ENCODE results near the gene WBP1. TPM values are rescaled to one million over a fixed set of nuclear protein-coding genes. Genes with fewer than 3 reads are reported as not detected.
A peak's percentile ranks its signal among the peaks of the same experiment; 100 is the strongest.

Gene WBP1
- total and polyA plus RNA-seq, 4 donors: 38.1 to 149 (median 57.9) TPM

GRCh38 chr2:74501335-74502071 is 43.3 kb downstream of the WBP1 start:
- DNase-seq (no peak), ATAC-seq (ENCODE audit: low FRiP score) (no peak)
- WGBS, 2 donors: 87 to 88% methylated on average over 18 of the region's 18 CpGs
- H3K4me1 ChIP-seq (ENCODE audit: control insufficient read depth in 1 of 2, insufficient read depth in 2 of 2, low read length in 2 of 2): no peaks in the 10 kb centered on the region
- no peak overlapping the region for H3K4me3 ChIP-seq (ENCODE audit: low read length in 2 of 2)
- H3K27ac ChIP-seq (ENCODE audit: low read depth in 1 of 2, low read length in 2 of 2): no peak overlapping the region
- H3K9me3 ChIP-seq (ENCODE audit: control insufficient read depth, low read length): no peaks in the 10 kb centered on the region
- H3K36me3 ChIP-seq (ENCODE audit: control insufficient read depth in 1 of 2, insufficient read depth in 2 of 2, low read length in 1 of 2): peaks cover 0 to 1% of the 10 kb centered on the region in 2 donors
- no peaks in the 10 kb centered on the region for H3K27me3 ChIP-seq (ENCODE audit: control insufficient read depth in 1 of 2, insufficient read depth in 2 of 2, low read length in 1 of 2)
- intact Hi-C loops (cut with DNase I): no loop called here

GRCh38 chr2:74502147-74502719 is 44.0 kb downstream of the WBP1 start:
- H3K27ac ChIP-seq (ENCODE audit: low read depth in 1 of 2, low read length in 2 of 2): no peak overlapping the region
- WGBS, 2 donors: 43 to 47% methylated on average over 32 of the region's 32 CpGs

GRCh38 chr2:74502720-74503505 is 44.7 kb downstream of the WBP1 start:
- peak overlapping the region in 1 of 2 donors; percentile 27 for H3K4me3 ChIP-seq (ENCODE audit: low read length in 2 of 2)
- ATAC-seq (ENCODE audit: low FRiP score) (peak; percentile 67), DNase-seq (peak; percentile 91 to 93)
- H3K9me3 ChIP-seq (ENCODE audit: control insufficient read depth, low read length): no peaks in the 10 kb centered on the region
- H3K36me3 ChIP-seq (ENCODE audit: control insufficient read depth in 1 of 2, insufficient read depth in 2 of 2, low read length in 1 of 2): peaks cover 0 to 1% of the 10 kb centered on the region in 2 donors
- 5 to 6% methylated on average over 63 to 67 of the region's 67 CpGs for WGBS, 2 donors
- H3K27ac ChIP-seq (ENCODE audit: low read depth in 1 of 2, low read length in 2 of 2): no peak overlapping the region
- no peaks in the 10 kb centered on the region for H3K4me1 ChIP-seq (ENCODE audit: control insufficient read depth in 1 of 2, insufficient read depth in 2 of 2, low read length in 2 of 2)
- intact Hi-C loops (cut with DNase I): no loop called here
- no peaks in the 10 kb centered on the region for H3K27me3 ChIP-seq (ENCODE audit: control insufficient read depth in 1 of 2, insufficient read depth in 2 of 2, low read length in 1 of 2)

More at GRCh38 chr2:74502147-74502719, 44.0 kb downstream of the WBP1 start:
- intact Hi-C loops (cut with DNase I): no loop called here
- Histone ChIP-seq H3K4me3 (ENCODE audit: low read length in 2 of 2) (no peak overlapping the region), H3K4me1 (ENCODE audit: control insufficient read depth in 1 of 2, insufficient read depth in 2 of 2, low read length in 2 of 2) (no peaks in the 10 kb centered on the region), H3K27me3 (ENCODE audit: control insufficient read depth in 1 of 2, insufficient read depth in 2 of 2, low read length in 1 of 2) (no peaks in the 10 kb centered on the region), H3K9me3 (ENCODE audit: control insufficient read depth, low read length) (no peaks in the 10 kb centered on the region), H3K36me3 (ENCODE audit: control insufficient read depth in 1 of 2, insufficient read depth in 2 of 2, low read length in 1 of 2) (peaks cover 0 to 1% of the 10 kb centered on the region in 2 donors)
- ATAC-seq (ENCODE audit: low FRiP score) (no peak), DNase-seq (no peak)

GRCh38 chr2:74503506-74504475 is 45.6 kb downstream of the WBP1 start:
- H3K27ac ChIP-seq (ENCODE audit: low read depth in 1 of 2, low read length in 2 of 2): no peak overlapping the region
- no peaks in the 10 kb centered on the region for H3K9me3 ChIP-seq (ENCODE audit: control insufficient read depth, low read length)
- no peaks in the 10 kb centered on the region for H3K27me3 ChIP-seq (ENCODE audit: control insufficient read depth in 1 of 2, insufficient read depth in 2 of 2, low read length in 1 of 2)
- ATAC-seq (ENCODE audit: low FRiP score) (no peak), DNase-seq (no peak)
- intact Hi-C loops (cut with DNase I): no loop called here
- H3K36me3 ChIP-seq (ENCODE audit: control insufficient read depth in 1 of 2, insufficient read depth in 2 of 2, low read length in 1 of 2): peaks cover 0 to 1% of the 10 kb centered on the region in 2 donors
- H3K4me3 ChIP-seq (ENCODE audit: low read length in 2 of 2): no peak overlapping the region
- WGBS, 2 donors: 72% methylated on average over 45 of the region's 45 CpGs
- H3K4me1 ChIP-seq (ENCODE audit: control insufficient read depth in 1 of 2, insufficient read depth in 2 of 2, low read length in 2 of 2): no peaks in the 10 kb centered on the region

GRCh38 chr2:74504591-74504990 is 46.4 kb downstream of the WBP1 start:
- no peak for ATAC-seq (ENCODE audit: low FRiP score)
- Histone ChIP-seq H3K9me3 (ENCODE audit: control insufficient read depth, low read length) (no peaks in the 10 kb centered on the region), H3K27ac (ENCODE audit: low read depth in 1 of 2, low read length in 2 of 2) (no peak overlapping the region), H3K27me3 (ENCODE audit: control insufficient read depth in 1 of 2, insufficient read depth in 2 of 2, low read length in 1 of 2) (no peaks in the 10 kb centered on the region), H3K4me1 (ENCODE audit: control insufficient read depth in 1 of 2, insufficient read depth in 2 of 2, low read length in 2 of 2) (no peaks in the 10 kb centered on the region), H3K36me3 (ENCODE audit: control insufficient read depth in 1 of 2, insufficient read depth in 2 of 2, low read length in 1 of 2) (peaks cover 0 to 1% of the 10 kb centered on the region in 2 donors), H3K4me3 (ENCODE audit: low read length in 2 of 2) (no peak overlapping the region)
- no peak for DNase-seq
- intact Hi-C loops (cut with DNase I): no loop called here
- 93 to 96% methylated on average over 3 of the region's 3 CpGs for WGBS, 2 donors

- no peaks in the 10 kb centered on the region for H3K9me3 ChIP-seq (ENCODE audit: control insufficient read depth, low read length)
- ATAC-seq (ENCODE audit: low FRiP score) (no peak), DNase-seq (no peak)
- H3K27me3 ChIP-seq (ENCODE audit: control insufficient read depth in 1 of 2, insufficient read depth in 2 of 2, low read length in 1 of 2): no peaks in the 10 kb centered on the region
- no peaks in the 10 kb centered on the region for H3K4me1 ChIP-seq (ENCODE audit: control insufficient read depth in 1 of 2, insufficient read depth in 2 of 2, low read length in 2 of 2)
- H3K36me3 ChIP-seq (ENCODE audit: control insufficient read depth in 1 of 2, insufficient read depth in 2 of 2, low read length in 1 of 2): peaks cover 0 to 1% of the 10 kb centered on the region in 2 donors
- intact Hi-C loops (cut with DNase I): loop anchor here in 1 of 2 donors (2.0 kb wide), 1 partner anchor 23 kb away; the partner anchor contains the start of genes AUP1 and HTRA2
- no peak overlapping the region for H3K27ac ChIP-seq (ENCODE audit: low read depth in 1 of 2, low read length in 2 of 2)
- 96% methylated on average over 14 of the region's 14 CpGs for WGBS, 2 donors
- H3K4me3 ChIP-seq (ENCODE audit: low read length in 2 of 2): no peak overlapping the region
Measured at GRCh38 chr2:74505448-74506246, 47.4 kb downstream of the WBP1 start.

- peak within 1 kb of the TSS in 1 of 2 donors; percentile 79 for H3K27ac ChIP-seq (ENCODE audit: low read depth in 1 of 2, low read length in 2 of 2)
- WGBS, 2 donors: 1% methylated on average over 56 of the region's 56 CpGs
- H3K4me3 ChIP-seq (ENCODE audit: low read length in 2 of 2): peak within 1 kb of the TSS; percentile 16 to 51
- H3K27me3 ChIP-seq (ENCODE audit: control insufficient read depth in 1 of 2, insufficient read depth in 2 of 2, low read length in 1 of 2): no peaks in the 10 kb centered on the region
- intact Hi-C loops (cut with DNase I): loop anchor here in 1 of 2 donors (2.0 kb wide), 1 partner anchor 21 kb away; the partner anchor contains the start of genes AUP1 and HTRA2
- DNase-seq (peak; percentile 99 to 100), ATAC-seq (ENCODE audit: low FRiP score) (peak; percentile 96)
- H3K36me3 ChIP-seq (ENCODE audit: control insufficient read depth in 1 of 2, insufficient read depth in 2 of 2, low read length in 1 of 2): peaks cover 0 to 1% of the 10 kb centered on the region in 2 donors
- H3K9me3 ChIP-seq (ENCODE audit: control insufficient read depth, low read length): no peaks in the 10 kb centered on the region
- H3K4me1 ChIP-seq (ENCODE audit: control insufficient read depth in 1 of 2, insufficient read depth in 2 of 2, low read length in 2 of 2): no peaks in the 10 kb centered on the region
Measured at GRCh38 chr2:74507145-74507925, 49.1 kb downstream of the WBP1 start, which contains the start of gene PCGF1. Gene PCGF1, minus strand, starts transcription at chr2:74507695. Its CDS starts 27 bp downstream, at chr2:74507668.

Measured in aorta (tissue), 5 donors.